Chondrocyte (in vitro differentiated cells): ENCODE data around the gene CLIP1. TPM values are rescaled to one million over a fixed set of nuclear protein-coding genes. Genes with fewer than 3 reads are reported as not detected.

Experiments used
- DNase-seq: peaks from one replicate; pipeline ENCODE4 v3.0.0; 2021; ENCODE audit warnings: mixed read lengths, low spot score
- H3K27ac Mint-ChIP-seq: one replicate; pipeline ENCODE4 v1.8.0; 2021; ENCODE audit warnings: mild to moderate bottlenecking, moderate library complexity, mixed read lengths; ENCODE audit not compliant: unreplicated experiment
- H3K27me3 Mint-ChIP-seq: 2 replicates; pipeline ENCODE4 v1.8.0; 2021; ENCODE audit warnings: low read depth, mixed read lengths
- H3K36me3 Mint-ChIP-seq: 2 replicates; pipeline ENCODE4 v1.8.0; 2021; ENCODE audit warnings: low read depth, mixed read lengths
- H3K4me1 Mint-ChIP-seq: 2 replicates; pipeline ENCODE4 v1.8.0; 2021; ENCODE audit warnings: low read depth, mild to moderate bottlenecking, mixed read lengths
- H3K4me3 Mint-ChIP-seq: one replicate; pipeline ENCODE4 v1.8.0; 2021; ENCODE audit warnings: mild to moderate bottlenecking, moderate library complexity, mixed read lengths; ENCODE audit not compliant: unreplicated experiment
- H3K9me3 Mint-ChIP-seq: 2 replicates; pipeline ENCODE4 v1.8.0; 2021; ENCODE audit warnings: low read depth, mixed read lengths
- CTCF ChIP-seq: fragments of 200-600 bp; sonication (generic); IDR thresholded peaks from 2 replicates; pipeline ENCODE4 v1.5.0; 2021; ENCODE audit warnings: antibody characterized with exemption, mild to moderate bottlenecking, moderate library complexity
- total RNA-seq: library from RNA; stranded (reverse); gene quantifications from 3 replicates; pipeline ENCODE4 v1.2.1, GENCODE V29; 2021

CLIP1 gene
- total RNA-seq, 1 donor from 2014 or later = 101 TPM

GRCh38 chr12:122412851-122413433 is 9.5 kb downstream of the CLIP1 start:
- Mint-ChIP-seq H3K27ac (peak overlapping the region; percentile 57), H3K4me3 (no peak overlapping the region), H3K27me3 (no peaks in the 10 kb centered on the region), H3K9me3 (no peaks in the 10 kb centered on the region), H3K4me1 (peaks cover 47% of the 10 kb centered on the region), H3K36me3 (no peaks in the 10 kb centered on the region)
- TF ChIP-seq CTCF = no peak
- no peak for DNase-seq

GRCh38 chr12:122411537-122411936 is 10.9 kb downstream of the CLIP1 start:
- H3K36me3 Mint-ChIP-seq = no peaks in the 10 kb centered on the region
- H3K27ac Mint-ChIP-seq = peak overlapping the region; percentile 53
- no peak for DNase-seq
- H3K9me3 Mint-ChIP-seq = no peaks in the 10 kb centered on the region
- H3K27me3 Mint-ChIP-seq = no peaks in the 10 kb centered on the region
- H3K4me3 Mint-ChIP-seq = no peak overlapping the region
- peaks cover 48% of the 10 kb centered on the region for H3K4me1 Mint-ChIP-seq
- TF ChIP-seq CTCF = no peak

- Mint-ChIP-seq H3K4me3 (peak overlapping the region; percentile 33), H3K36me3 (peaks cover 3% of the 10 kb centered on the region), H3K27ac (peak overlapping the region; percentile 99), H3K4me1 (peaks cover 51% of the 10 kb centered on the region), H3K27me3 (no peaks in the 10 kb centered on the region), H3K9me3 (no peaks in the 10 kb centered on the region)
- DNase-seq = no peak
- no peak for TF ChIP-seq CTCF
Observed at GRCh38 chr12:122407208-122407607, 15.3 kb downstream of the CLIP1 start.

GRCh38 chr12:122406701-122407164 is 15.7 kb downstream of the CLIP1 start:
- H3K27ac Mint-ChIP-seq = peak overlapping the region; percentile 99
- H3K36me3 Mint-ChIP-seq = peaks cover 3% of the 10 kb centered on the region
- DNase-seq = no peak

GRCh38 chr12:122403831-122404230 is 18.6 kb downstream of the CLIP1 start:
- no peak for DNase-seq
- no peaks in the 10 kb centered on the region for H3K9me3 Mint-ChIP-seq
- H3K27ac Mint-ChIP-seq = peak overlapping the region; percentile 73
- H3K36me3 Mint-ChIP-seq = peaks cover 3% of the 10 kb centered on the region
- H3K27me3 Mint-ChIP-seq = no peaks in the 10 kb centered on the region
- H3K4me1 Mint-ChIP-seq = peaks cover 68% of the 10 kb centered on the region
- H3K4me3 Mint-ChIP-seq = no peak overlapping the region
- TF ChIP-seq CTCF = no peak

More at GRCh38 chr12:122406701-122407164, 15.7 kb downstream of the CLIP1 start:
- no peak for TF ChIP-seq CTCF
- Mint-ChIP-seq H3K4me3 (peak overlapping the region; percentile 33), H3K9me3 (no peaks in the 10 kb centered on the region), H3K4me1 (peaks cover 51% of the 10 kb centered on the region), H3K27me3 (no peaks in the 10 kb centered on the region)
